CD4-positive, alpha-beta T cell treated with Interleukin-6 for 4 hours (primary cell): ENCODE data around the gene SCAF1.
A peak's percentile ranks its signal among the peaks of the same experiment; 100 is the strongest.

Experiments
- DNase-seq: peaks from one replicate; pipeline ENCODE4 v3.0.0-alpha.2; 2020; ENCODE audit warnings: mixed read lengths

SCAF1 gene, protein sequence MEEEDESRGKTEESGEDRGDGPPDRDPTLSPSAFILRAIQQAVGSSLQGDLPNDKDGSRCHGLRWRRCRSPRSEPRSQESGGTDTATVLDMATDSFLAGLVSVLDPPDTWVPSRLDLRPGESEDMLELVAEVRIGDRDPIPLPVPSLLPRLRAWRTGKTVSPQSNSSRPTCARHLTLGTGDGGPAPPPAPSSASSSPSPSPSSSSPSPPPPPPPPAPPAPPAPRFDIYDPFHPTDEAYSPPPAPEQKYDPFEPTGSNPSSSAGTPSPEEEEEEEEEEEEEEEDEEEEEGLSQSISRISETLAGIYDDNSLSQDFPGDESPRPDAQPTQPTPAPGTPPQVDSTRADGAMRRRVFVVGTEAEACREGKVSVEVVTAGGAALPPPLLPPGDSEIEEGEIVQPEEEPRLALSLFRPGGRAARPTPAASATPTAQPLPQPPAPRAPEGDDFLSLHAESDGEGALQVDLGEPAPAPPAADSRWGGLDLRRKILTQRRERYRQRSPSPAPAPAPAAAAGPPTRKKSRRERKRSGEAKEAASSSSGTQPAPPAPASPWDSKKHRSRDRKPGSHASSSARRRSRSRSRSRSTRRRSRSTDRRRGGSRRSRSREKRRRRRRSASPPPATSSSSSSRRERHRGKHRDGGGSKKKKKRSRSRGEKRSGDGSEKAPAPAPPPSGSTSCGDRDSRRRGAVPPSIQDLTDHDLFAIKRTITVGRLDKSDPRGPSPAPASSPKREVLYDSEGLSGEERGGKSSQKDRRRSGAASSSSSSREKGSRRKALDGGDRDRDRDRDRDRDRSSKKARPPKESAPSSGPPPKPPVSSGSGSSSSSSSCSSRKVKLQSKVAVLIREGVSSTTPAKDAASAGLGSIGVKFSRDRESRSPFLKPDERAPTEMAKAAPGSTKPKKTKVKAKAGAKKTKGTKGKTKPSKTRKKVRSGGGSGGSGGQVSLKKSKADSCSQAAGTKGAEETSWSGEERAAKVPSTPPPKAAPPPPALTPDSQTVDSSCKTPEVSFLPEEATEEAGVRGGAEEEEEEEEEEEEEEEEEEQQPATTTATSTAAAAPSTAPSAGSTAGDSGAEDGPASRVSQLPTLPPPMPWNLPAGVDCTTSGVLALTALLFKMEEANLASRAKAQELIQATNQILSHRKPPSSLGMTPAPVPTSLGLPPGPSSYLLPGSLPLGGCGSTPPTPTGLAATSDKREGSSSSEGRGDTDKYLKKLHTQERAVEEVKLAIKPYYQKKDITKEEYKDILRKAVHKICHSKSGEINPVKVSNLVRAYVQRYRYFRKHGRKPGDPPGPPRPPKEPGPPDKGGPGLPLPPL

DNA sequence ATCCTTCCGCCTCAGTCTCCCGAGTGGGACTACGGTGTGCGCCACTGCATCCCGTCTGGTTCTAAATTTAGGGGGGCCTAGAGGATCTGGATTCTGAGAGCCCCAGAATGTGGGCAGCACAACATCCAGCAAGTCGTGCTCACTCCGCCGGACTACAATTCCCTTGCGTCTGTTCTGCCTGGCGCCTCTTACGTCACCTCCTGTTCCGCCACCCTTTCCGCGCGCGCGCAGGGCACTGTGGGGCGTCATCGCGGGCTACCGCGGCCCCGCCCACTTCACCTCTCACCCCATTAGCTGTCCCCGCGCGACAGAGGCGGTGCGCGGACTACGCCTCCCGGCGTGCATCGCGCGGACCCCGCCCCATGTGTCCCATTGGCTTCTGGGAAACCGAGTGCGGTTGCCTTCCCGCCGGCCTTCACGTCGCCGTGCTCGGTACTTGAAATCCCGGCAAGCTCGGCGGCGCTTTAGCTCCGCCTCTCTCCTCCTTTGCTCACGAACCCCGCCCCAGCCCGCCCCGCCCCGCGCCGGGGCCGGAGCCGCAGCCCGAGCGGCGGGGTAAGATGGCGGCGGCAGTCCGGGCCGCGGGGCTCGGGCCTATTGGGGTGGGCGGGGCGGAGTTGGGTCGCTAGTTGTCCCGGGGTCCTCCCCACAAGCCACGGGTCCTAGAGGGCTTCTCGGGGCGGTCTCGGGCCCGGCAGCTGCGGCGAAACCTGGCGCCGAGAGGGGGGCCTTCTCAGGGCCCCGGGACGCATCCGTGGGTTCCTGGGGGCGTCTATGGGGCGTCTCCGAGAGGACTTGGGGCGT, at the start of gene SCAF1:
SCAF1 (plus strand) TSS at position 522 of the 804 bp plus-strand sequence. CDS start 2,818 bp downstream, outside the sequence.
- DNase-seq, result peak; percentile 99

DNA sequence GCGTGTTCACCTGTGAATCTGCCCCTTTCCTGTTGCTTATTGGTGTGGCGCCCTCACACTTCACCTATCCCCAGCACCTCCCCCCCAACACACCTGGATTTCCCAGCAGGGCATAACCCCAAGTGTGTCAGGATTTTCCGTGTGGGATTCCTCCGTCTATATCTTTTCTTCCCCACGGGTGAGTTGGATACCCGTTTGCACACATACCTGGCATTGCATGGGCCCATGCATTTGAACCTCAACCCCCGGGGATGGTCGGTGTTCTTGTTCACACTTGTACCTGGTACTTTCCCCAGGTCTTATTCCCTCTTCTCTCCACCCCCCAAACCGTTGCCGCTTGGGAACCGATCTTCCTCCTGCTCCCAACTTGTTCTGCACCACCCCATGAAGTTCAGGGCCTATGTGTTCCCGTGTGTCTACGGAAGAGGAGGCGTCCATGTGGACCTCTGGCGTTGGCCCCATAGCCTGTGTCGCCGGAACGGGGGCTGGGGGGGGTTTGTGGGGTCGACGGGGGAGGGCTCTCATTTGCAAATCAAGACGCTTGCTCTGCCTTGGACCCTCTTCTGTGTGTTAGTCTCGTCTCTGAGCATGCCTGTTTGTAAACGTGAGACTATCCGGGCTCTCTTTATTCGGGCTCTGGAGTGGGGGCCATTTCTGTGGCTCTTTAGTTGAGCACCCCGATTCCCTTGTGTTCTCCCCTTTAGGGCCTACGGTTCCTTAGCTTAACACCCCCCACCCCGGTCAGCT, 49.4 kb upstream of the SCAF1 start:
- DNase-seq, result no peak

DNA sequence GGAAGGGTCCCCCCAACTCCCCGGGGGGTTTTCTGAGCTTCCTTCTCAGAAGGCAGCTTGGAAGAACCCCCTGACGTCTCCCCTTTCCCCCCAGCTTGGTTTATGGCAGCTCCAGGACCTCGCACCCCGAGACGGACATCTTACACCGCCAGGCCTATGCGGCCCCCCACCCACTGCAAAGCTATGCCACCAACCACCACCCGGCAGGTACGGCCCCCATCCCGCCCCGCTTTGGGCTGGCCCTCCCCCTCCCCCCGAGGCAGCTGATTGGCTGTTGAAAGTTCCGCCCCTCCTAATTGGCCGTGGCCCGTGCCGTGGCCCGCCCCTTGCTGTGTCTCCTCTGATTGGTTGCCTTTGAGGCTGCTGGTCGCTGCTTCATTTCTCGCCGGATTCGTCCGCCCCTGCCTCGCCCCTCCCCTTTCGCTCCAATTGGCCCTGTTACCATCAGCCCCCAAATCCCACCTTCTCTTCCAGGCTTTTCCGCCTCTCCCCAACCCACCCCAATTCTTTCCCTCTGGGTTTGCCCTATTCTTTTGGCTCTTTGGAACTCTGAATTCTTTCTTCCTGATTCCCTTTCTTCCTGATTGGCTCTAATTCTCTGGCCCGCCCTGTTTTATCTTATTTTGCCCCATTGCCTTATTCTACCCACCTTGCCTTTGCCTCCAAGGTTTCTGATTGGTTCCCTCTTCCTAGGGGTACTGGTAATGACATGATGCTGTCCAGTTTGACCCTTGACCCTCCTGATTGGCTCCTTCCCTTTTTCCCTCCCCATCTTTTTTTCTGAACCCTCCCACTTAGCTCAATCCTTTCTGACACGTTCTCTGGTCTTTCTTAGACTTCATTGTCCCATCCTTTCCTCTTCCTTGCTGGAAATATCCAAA, 48.5 kb upstream of the SCAF1 start:
- DNase-seq, result peak; percentile 95

DNA sequence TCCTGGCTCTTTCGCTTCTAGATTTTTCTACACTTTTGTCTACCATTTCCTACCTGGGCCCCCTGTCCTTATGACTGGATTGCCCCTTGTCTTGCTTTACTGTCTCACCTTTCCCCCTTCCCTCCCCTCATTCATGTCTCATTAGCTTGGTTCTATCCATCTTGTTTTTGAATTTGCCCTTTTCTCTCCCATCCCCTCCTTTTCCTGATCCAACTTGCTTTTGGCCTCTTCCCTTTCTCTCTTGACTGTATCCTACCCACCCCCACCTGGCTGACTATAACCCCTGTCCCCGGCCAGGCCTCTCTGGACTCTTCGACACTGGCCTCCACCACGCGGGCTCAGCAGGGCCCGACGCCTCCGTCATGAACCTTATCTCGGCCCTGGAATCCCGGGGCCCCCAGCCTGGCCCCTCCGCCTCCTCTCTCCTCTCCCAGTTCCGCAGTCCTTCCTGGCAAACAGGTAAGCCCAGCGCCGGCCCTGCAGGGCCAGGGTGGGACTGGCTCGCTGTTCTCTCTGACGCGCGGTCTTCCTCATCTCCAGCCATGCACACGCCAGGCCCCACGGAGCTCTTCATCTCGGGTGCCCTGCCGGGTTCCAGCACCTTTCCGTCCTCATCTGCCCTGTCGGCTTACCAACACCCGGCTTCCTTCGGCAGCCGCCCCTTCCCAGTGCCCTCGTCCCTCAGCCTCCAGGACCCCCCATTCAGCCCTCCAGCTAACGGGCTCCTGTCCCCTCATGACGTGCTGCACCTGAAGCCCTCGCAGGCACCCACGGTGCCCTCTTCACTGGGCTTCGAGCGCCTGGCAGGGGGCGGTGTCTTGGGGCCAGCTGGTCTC, 47.6 kb upstream of the SCAF1 start:
- no peak for DNase-seq

DNA sequence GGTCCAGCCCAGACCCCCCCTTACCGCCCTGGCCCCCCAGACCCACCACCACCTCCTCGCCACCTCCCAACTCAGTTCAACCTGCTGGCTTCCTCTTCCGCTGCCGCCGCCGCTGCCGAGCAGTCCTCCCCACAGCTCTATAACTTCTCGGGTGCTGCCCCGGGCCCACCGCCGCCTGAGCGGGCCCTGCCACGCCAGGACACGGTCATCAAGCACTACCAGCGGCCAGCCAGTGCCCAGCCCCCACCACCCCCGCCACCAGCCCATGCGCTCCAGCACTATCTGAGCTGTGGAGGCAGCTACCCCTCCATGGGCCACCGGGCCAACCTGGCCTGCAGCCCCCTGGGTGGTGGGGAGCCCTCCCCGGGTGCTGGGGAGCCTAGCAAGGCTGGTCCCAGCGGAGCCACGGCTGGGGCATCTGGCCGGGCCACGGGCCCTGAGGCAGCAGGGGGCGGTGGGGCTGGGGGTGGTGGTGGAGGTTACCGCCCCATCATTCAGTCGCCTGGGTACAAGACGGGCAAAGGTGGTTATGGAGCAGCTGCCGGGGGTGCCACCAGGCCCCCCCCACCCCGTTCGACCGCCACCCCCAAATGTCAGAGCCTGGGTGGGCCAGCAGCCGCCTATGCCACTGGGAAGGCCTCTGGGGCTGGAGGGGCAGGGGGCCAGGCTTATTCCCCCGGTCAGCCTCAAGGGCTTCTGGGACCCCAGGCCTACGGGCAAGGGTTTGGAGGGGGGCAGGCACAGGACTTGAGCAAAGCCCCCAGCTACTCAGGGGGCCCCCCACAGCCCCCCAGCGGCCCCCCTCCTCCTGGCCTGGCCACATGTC, 46.8 kb upstream of the SCAF1 start:
- DNase-seq, result no peak

DNA sequence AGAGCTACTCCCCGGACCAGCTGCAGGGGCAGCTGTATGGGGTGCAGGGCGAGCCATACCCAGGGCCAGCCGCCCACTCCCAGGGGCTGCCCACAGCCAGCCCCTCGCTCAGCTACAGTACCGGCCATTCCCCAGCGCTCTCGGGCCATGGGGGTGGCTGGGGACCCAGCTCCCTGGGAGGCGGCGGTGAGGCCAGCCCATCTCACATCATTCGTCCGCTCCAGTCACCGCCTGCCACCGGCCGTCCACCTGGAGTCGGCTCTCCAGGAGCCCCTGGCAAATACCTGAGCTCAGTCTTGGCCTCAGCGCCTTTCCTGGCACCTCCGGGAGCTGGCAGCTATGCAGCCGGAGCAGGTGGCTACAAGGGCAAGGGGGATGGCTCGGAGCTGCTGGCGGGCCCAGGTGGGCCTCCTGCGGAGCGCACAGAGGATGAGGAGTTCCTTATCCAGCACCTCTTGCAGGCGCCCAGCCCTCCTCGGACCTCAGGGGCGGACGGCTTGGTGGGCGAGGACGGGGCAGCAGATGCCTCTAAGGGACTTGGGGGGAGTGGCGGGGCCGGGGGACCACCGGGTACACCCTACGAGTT, 46.1 kb upstream of the SCAF1 start:
- DNase-seq, result no peak

DNA sequence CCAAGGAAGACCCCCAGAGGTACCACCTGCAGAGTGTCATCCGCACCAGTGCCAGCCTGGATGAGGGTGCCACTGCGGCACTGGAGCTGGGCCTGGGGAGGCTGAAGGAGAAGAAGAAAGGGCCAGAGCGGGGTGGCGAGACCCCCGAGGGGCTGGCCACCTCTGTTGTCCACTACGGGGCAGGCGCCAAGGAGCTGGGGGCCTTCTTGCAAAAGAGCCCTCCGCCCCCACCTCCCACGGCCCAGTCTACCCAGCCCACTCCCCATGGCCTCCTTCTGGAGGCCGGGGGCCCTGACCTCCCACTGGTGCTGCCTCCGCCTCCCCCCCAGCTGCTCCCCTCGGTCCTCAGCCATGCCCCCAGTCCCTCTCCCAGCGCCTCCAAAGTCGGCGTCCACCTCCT, 45.6 kb upstream of the SCAF1 start:
- DNase-seq, result no peak

DNA sequence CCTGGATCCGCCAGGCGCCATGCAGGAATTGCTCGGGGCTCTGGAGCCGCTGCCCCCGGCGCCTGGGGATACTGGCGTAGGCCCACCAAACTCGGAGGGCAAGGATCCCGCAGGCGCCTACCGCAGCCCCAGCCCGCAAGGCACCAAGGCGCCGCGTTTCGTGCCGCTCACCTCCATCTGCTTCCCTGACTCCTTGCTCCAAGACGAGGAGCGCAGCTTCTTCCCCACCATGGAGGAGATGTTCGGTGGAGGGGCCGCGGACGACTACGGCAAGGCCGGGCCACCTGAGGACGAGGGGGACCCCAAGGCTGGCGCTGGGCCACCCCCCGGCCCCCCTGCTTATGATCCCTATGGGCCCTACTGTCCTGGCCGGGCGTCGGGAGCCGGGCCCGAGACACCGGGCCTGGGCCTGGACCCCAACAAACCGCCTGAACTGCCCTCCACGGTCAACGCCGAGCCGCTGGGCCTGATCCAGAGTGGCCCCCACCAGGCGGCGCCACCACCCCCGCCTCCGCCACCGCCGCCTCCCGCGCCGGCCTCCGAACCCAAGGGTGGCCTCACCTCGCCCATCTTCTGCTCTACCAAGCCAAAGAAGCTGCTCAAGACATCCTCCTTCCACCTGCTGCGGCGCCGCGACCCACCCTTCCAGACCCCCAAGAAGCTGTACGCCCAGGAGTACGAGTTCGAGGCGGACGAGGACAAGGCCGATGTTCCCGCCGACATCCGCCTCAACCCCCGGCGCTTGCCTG, 44.9 kb upstream of the SCAF1 start:
- no peak for DNase-seq

DNA sequence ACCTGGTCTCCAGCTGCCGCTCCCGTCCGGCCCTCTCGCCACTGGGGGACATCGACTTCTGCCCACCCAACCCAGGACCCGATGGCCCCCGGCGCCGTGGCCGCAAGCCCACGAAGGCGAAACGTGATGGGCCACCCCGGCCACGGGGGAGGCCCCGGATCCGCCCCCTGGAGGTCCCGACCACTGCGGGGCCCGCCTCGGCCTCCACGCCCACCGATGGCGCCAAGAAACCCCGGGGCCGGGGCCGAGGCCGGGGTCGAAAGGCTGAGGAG, 44.4 kb upstream of the SCAF1 start:
- no peak for DNase-seq

DNA sequence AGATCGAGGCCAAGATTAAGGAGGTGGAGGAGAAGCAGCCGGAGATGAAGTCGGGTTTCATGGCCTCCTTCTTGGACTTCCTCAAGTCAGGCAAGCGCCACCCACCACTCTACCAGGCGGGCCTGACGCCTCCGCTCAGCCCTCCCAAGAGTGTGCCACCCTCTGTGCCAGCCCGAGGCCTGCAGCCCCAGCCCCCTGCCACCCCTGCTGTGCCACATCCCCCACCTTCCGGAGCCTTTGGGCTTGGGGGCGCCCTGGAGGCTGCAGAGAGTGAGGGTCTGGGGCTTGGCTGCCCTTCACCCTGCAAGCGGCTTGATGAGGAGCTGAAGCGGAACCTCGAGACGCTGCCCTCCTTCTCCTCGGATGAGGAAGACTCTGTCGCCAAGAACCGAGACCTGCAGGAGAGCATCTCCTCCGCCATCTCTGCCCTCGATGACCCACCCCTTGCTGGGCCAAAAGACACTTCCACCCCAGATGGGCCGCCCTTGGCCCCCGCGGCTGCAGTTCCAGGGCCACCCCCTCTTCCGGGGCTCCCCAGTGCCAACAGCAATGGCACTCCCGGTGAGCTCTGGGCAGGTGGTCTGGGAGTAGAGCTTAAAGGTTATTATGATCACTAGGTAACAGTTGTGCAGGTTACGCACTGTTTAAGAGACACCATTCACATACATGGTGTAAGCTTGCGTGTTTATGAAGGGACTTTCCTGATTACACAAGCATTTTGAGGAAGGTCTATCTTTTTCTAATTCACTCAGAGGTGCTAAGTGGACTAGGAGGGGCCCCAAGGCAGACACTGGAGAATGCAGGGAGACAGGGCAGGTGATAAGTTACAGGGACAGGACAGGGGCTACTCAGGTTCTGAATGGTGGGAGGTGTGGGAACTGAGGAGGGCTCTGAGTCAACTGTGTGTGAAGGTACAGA, 42.4 kb upstream of the SCAF1 start:
- no peak for DNase-seq

DNA sequence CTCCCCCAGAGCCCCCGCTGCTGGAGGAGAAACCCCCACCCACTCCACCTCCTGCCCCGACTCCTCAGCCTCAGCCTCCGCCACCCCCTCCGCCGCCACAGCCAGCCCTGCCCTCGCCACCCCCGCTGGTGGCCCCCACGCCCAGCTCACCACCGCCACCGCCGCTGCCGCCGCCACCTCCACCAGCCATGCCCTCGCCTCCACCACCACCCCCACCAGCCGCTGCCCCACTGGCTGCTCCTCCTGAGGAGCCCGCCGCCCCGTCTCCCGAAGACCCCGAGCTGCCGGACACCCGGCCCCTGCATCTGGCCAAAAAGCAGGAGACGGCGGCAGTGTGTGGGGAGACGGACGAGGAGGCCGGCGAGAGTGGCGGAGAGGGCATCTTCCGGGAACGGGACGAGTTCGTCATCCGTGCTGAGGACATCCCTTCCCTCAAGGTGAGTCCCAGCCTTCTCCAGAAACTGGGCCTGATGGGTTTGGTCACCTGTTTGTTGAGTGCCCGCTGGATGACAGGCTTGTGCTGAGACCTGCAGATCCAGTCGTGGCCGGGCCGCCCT, 40.4 kb upstream of the SCAF1 start:
- no peak for DNase-seq

DNA sequence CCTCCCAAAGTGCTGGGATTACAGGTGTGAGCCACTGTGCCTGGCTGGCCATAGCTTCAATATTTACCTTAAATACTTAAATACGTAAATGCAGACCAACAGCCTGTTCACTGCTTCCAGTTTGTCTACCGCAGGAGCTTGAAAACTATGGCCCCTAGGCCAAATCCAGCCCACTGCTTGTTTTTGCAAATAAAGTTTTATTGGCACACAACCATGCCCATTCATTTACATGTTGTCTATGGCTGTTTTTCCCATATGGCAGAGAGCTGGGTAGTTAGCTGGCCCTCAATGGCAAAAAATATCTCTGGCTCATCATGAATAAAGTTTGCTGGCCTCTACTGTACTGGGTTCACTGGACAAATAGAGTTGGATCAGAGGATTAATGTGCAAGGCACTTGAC, 39.2 kb upstream of the SCAF1 start:
- DNase-seq, result no peak

DNA sequence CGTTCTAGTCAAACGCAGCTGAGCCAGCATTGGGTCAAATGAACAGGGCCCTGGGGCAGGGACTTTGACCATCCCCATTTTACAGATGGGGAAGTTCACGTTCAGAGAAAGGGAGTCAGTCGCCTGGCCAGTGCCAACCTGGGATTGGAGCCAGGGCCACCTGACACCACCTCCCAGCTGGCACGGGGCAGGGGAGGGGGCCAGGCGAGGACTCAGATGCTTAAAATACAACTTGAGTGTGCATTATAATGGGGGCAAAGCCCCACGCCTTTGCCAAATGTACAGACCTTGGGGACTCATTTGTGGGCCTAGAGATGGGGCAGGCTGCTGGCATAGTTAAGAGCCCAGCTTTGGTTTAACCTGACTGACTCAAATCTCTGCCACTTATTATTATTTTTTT, 36.4 kb upstream of the SCAF1 start:
- DNase-seq, result no peak

DNA sequence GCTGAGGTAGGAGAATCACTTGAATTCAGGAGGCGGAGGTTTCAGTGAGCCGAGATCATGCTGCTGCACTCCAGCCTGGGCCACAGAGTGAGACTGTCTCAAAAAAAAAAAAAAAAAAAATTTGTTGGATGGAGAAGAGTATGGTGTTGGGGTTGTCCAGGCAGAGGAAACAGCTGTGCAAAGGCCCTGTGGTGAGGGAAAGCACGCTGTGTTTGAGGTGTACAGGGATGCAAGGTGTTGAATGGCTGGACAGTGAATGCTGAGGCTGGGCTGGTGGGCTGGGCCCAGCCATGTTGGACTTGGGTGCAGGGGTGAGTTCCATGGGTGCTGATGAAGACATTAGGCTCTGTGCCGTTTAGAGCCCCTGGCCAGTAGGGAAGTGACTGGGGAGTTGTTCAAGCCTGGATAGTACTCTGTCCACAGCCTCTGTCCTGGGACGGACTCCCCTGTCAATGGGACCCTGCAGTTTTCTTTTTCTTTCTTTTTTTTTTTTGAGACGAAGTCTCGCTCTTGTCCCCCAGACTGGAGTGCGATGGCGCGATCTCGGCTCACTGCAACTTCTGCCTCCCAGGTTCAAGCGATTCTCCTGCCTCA, 32.4 kb upstream of the SCAF1 start:
- no peak for DNase-seq

DNA sequence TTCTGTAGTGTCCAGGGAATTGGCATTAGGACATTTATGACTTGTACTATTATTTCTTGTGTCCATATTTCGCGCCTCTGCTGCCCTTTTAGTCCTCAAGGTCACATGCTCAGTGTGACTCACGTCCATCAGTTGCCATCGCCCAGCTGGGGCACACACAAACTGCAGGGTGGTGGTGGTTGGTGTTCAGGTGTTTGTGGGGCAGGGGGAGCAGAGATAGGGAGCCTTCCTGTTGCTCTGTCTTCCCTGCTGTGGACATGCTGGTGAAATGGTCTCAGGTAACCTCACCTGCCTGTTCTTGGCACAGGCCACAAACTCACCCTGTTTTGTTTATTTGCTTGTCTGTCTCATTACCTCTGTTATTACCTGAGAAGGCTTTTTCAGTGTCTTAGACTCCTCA, 28.6 kb upstream of the SCAF1 start:
- DNase-seq, result no peak
